Measurements from ENCODE around the gene ZNF627.
A peak's percentile ranks its signal among the peaks of the same experiment; 100 is the strongest.
"Not testable (repeated sequence)": the region's sequence is repeated elsewhere in the genome, so short reads cannot be mapped to it uniquely, and the experiment has no call there.

ZNF627 gene

GRCh38 chr19:11560404-11561051 is 36.8 kb upstream of the ZNF627 start:
- DNase-seq (ENCODE audit: extremely low spot score), result peak; percentile 69
- POLR2A ChIA-PET, result no interaction called here
- peak; percentile 52 for TF ChIP-seq CTCF (IDR thresholded peaks at IDR 0.05; ENCODE audit: control extremely low read depth, extremely low read depth, low read depth, missing control alignments)
- CTCF ChIA-PET, result interaction anchor here (0.6 to 4.0 kb wide), 20 partner anchors 8 to 89 kb away, joined by 3 to 38 read pairs (median 5); partner anchors contain the start of gene ACP5

- ChIA-PET POLR2A (no interaction called here), CTCF (interaction anchor here (0.9 to 1.9 kb wide), 7 partner anchors 13 to 360 kb away, joined by 3 to 12 read pairs (median 3); no protein-coding TSS in a partner anchor)
- no peak for DNase-seq (ENCODE audit: extremely low spot score)
- TF ChIP-seq CTCF (IDR thresholded peaks at IDR 0.05; ENCODE audit: control extremely low read depth, extremely low read depth, low read depth, missing control alignments), result no peak
Observed at GRCh38 chr19:11563532-11563931, 33.8 kb upstream of the ZNF627 start.

DNA sequence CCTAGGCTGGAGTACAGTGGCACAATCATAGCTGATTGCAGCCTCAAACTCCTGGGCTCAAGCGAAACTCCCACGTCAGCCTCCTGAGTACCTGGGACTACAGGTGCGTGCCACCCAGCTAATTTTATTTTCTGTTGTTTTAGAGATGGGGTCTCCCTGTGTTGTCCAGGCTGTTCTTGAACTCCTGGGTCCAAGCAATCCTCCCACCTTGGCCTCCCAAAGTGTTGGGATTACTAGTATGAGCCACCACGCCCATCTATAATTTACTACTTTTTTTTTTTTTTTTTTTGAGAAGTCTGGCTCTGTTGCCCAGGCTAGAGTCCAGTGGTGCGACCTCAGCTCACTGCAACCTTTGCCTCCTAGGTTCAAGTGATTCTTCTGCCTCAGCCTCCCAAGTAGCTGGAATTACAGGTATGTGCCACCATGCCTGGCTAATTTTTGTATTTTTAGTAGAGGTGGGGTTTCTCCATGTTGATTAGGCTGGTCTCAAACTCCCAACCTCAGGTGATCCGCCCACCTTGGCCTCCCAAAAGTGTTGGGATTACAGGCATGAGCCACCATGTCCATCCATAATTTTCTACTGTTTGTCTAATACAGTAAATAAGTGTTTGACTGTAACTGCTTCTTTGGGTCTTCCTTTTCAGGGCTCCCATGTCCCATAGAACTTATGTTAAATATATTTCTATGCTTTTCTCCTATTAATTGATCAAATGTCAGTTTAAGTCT is 33.0 kb upstream of the ZNF627 start:
- DNase-seq (ENCODE audit: extremely low spot score); POLR2A ChIA-PET: not testable (repeated sequence)
- CTCF ChIA-PET, result interaction anchor here (1.0 kb wide), 3 partner anchors 14 to 28 kb away, joined by 3 to 5 read pairs (median 3); no protein-coding TSS in a partner anchor

- CTCF ChIA-PET, POLR2A ChIA-PET: not testable (repeated sequence)
Observed at GRCh38 chr19:11565649-11565980, 31.7 kb upstream of the ZNF627 start.

GRCh38 chr19:11566164-11566563 is 31.1 kb upstream of the ZNF627 start:
- ChIA-PET CTCF (no interaction called here), POLR2A (no interaction called here)
- TF ChIP-seq CTCF (IDR thresholded peaks at IDR 0.05; ENCODE audit: control extremely low read depth, extremely low read depth, low read depth, missing control alignments), result no peak
- DNase-seq (ENCODE audit: extremely low spot score), result no peak

More at GRCh38 chr19:11565649-11565980, 31.7 kb upstream of the ZNF627 start:
- not testable (repeated sequence) for DNase-seq (ENCODE audit: extremely low spot score)

DNA sequence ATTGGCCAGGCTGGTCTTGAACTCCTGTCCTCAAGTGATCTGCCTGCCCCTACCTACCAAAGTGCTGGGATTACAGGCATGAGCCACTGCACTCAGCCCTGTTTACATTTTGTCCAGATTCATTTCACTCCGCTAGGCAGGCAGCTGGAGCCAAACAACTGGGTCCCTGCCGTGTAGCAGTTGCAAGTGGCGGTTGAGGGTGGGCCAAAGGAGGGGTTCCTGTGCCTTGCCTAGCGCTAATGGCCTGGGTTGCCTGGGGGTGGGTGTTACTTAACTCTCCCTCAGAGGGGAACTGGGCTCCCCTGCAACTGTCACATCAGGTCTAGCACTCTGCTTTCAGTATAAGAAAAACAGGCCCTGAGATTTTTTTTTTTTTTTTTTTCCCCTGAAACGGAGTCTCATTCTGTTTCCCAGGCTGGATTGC is 27.2 kb upstream of the ZNF627 start:
- TF ChIP-seq CTCF (IDR thresholded peaks at IDR 0.05; ENCODE audit: control extremely low read depth, extremely low read depth, low read depth, missing control alignments), result no peak
- POLR2A ChIA-PET, result interaction anchor here (0.7 kb wide), 1 partner anchor 178 kb away, joined by 3 read pairs; no protein-coding TSS in a partner anchor

GRCh38 chr19:11573354-11573753 is 23.9 kb upstream of the ZNF627 start:
- CTCF ChIA-PET, result interaction anchor here (3.8 kb wide), 1 partner anchor 14 kb away, joined by 23 read pairs; the partner anchor contains the start of gene ELOF1
- DNase-seq (ENCODE audit: extremely low spot score); POLR2A ChIA-PET: not testable (repeated sequence)

More for the DNA sequence above, 27.2 kb upstream of the ZNF627 start:
- peak; percentile 38 for DNase-seq (ENCODE audit: extremely low spot score)
- CTCF ChIA-PET, result interaction anchor here (0.9 to 1.6 kb wide), 2 partner anchors 9 to 10 kb away, joined by 3 to 4 read pairs; no protein-coding TSS in a partner anchor

- POLR2A ChIA-PET; DNase-seq (ENCODE audit: extremely low spot score): not testable (repeated sequence)
- CTCF ChIA-PET, result interaction anchor here (3.8 kb wide), 1 partner anchor 14 kb away, joined by 23 read pairs; the partner anchor contains the start of gene ELOF1
Observed at GRCh38 chr19:11573763-11574162, 23.5 kb upstream of the ZNF627 start.

All from GM10248 (cell line).